ENCODE measurements around the gene SMARCB1. TPM values are rescaled to one million over a fixed set of nuclear protein-coding genes. Genes with fewer than 3 reads are reported as not detected.

SMARCB1 gene
- polyA plus RNA-seq, 12 donors, result 54.2 to 121 (median 78.8) TPM; not detected in 1

GRCh38 chr22:23828800-23829680 lies 42.3 kb downstream of the SMARCB1 start:
- DNase-seq, result no peak

- DNase-seq, result peak; percentile 73
These were observed 43.1 kb downstream of the SMARCB1 start for GRCh38 chr22:23829845-23830372.

GRCh38 chr22:23831261-23831660 lies 44.5 kb downstream of the SMARCB1 start:
- DNase-seq, result no peak

- DNase-seq, result no peak
These were observed 45.0 kb downstream of the SMARCB1 start for GRCh38 chr22:23831781-23832180.

- DNase-seq, result no peak
These were observed 45.7 kb downstream of the SMARCB1 start for GRCh38 chr22:23832226-23833016.

- no peak for DNase-seq
These were observed 46.4 kb downstream of the SMARCB1 start for GRCh38 chr22:23833017-23833751.

GRCh38 chr22:23833911-23834317 lies 47.1 kb downstream of the SMARCB1 start:
- no peak for DNase-seq

GRCh38 chr22:23834406-23834792 lies 47.6 kb downstream of the SMARCB1 start:
- DNase-seq, result no peak

- DNase-seq, result no peak
These were observed 48.2 kb downstream of the SMARCB1 start for GRCh38 chr22:23834793-23835483.

GRCh38 chr22:23835484-23836144 lies 48.8 kb downstream of the SMARCB1 start:
- DNase-seq, result no peak

GRCh38 chr22:23836281-23836680 lies 49.5 kb downstream of the SMARCB1 start:
- DNase-seq, result no peak

GRCh38 chr22:23836692-23837495 lies 50.1 kb downstream of the SMARCB1 start:
- DNase-seq, result no peak

- no peak for DNase-seq
These were observed 50.7 kb downstream of the SMARCB1 start for GRCh38 chr22:23837496-23837859.

GRCh38 chr22:23837911-23838680 lies 51.3 kb downstream of the SMARCB1 start:
- no peak for DNase-seq

GRCh38 chr22:23838681-23839468 lies 52.1 kb downstream of the SMARCB1 start, which contains the start of gene DERL3:
Gene DERL3, minus strand, starts transcription at chr22:23839006. Its CDS starts 19 bp downstream, at chr22:23838987.
- DNase-seq, result peak; percentile 92

- DNase-seq, result no peak
These were observed 53.3 kb downstream of the SMARCB1 start for GRCh38 chr22:23840026-23840425.

GRCh38 chr22:23841292-23841691 lies 54.5 kb downstream of the SMARCB1 start:
- DNase-seq, result no peak

All from muscle of arm (tissue), 12 donors.